SK-MEL-5 (cell line): ENCODE measurements around the gene POLR2F. TPM values are rescaled to one million over a fixed set of nuclear protein-coding genes. Genes with fewer than 3 reads are reported as not detected.
A peak's percentile ranks its signal among the peaks of the same experiment; 100 is the strongest.
"Not testable (repeated sequence)": the region's sequence is repeated elsewhere in the genome, so short reads cannot be mapped to it uniquely, and the experiment has no call there.

Source experiments
- DNase-seq: peaks from one replicate; pipeline ENCODE4 v3.0.0-alpha.2; 2016; ENCODE audit warnings: low read depth, low spot score
- in situ Hi-C: cut with HindIII; loops from 2 replicates; pipeline ENCODE4 v1.10.0; 2016; ENCODE audit warnings: low sequenced_read_pairs, high pct_unique_total_duplicates, low pct_unique_long_range_greater_than_20kb
- total RNA-seq: library from RNA; depleted of rRNA; stranded (reverse); fragments of >200 nt; shearing (Covaris generic); gene quantifications from 2 replicates; pipeline ENCODE4 v1.2.3, GENCODE V29; 2014

POLR2F gene
- total RNA-seq, 1 experiment from 2014 or later = 260 TPM

DNA sequence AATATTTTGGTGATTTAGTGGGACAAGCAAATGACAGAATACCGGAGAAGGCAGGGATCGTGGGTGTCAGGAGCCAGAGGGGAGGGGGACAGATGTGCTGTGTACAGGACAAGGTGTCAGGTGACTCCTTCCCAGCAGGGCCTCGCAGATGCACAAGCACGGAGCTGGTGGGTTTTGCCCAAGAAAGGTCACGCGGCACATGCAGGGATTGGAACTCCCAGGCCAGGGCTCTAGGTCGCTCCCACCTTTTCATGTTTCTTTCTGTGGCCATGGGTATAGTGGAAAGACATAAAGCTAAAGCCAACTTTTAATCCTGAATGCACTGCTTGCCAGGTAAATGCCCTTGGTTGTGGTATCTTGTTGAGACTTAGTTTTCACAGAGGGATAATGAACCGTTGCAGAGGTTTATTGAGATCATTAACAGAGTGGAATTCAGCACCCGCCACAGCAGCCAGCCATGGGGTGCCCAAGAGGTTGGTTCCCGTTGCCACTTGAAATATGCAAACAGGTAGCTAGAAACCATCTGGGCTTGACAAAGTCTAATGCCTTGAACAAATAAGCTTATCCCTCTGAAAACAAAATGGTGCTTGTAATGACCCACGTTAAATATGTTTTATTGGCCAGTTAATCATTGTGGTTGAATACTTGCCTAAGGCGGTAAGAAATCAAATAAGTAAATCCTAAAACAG is 10.2 kb upstream of the POLR2F start:
- in situ Hi-C loops = no loop called here
- no peak for DNase-seq

GRCh38 chr22:37943825-37944198 is 9.7 kb upstream of the POLR2F start:
- in situ Hi-C loops = no loop called here
- no peak for DNase-seq

DNA sequence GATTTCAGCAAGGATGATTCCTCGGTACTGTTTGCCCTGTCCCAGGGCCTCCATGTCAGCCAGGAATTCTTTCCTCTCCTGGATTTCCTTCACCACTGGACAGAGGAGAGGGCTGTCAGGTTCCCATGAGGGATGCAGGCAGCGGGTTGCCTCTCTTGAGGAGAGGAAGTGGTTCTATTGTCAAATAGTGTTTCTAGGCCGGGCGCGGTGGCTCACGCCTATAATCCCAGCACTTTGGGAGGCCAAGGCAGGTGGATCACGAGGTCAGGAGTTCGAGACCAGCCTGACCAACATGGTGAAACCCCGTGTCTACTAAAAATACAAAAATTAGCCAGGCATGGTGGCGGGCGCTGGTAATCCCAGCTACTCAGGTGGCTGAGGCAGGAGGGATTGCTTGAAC is 9.1 kb upstream of the POLR2F start:
- in situ Hi-C loops, DNase-seq: not testable (repeated sequence)

GRCh38 chr22:37947142-37947795 is 6.2 kb upstream of the POLR2F start:
- DNase-seq, in situ Hi-C loops: not testable (repeated sequence)

- in situ Hi-C loops = no loop called here
- DNase-seq = peak; percentile 86
Measured at GRCh38 chr22:37951305-37951704, 2.2 kb upstream of the POLR2F start.

- in situ Hi-C loops, DNase-seq: not testable (repeated sequence)
Measured at GRCh38 chr22:37952629-37953028, 870 bp upstream of the POLR2F start.

- DNase-seq = no peak
- in situ Hi-C loops = no loop called here
Measured at GRCh38 chr22:37953062-37953436, 450 bp upstream of the POLR2F start.

- DNase-seq = no peak
- in situ Hi-C loops = no loop called here
Measured at GRCh38 chr22:37954686-37955085, 1.2 kb downstream of the POLR2F start.

DNA sequence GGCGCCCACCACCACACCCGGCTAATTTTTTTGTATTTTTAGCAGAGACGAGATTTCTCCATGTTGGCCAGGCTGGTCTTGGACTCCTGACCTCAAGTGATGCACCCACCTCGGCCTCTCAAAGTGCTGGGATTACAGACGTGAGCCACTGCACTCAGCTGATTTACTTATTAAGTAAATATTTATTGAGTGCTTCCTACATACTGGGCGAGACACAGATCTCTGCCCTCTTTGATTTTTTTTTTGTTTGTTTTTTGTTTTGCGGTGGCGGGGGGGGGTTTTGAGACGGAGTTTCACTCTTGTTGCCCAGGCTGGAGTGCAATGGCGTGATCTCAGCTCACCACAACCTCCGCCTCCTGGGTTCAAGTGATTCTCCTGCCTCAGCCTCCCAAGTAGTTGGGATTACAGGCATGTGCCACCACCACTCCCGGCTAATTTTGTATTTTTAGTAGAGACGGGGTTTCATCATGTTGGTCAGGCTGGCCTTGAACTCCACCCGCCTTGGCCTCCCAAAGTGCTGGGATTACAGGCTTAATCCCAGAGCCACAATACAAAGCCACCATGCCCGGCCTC is 2.4 kb downstream of the POLR2F start:
- in situ Hi-C loops, DNase-seq: not testable (repeated sequence)

- in situ Hi-C loops = no loop called here
- DNase-seq = no peak
Measured at GRCh38 chr22:37957232-37957631, 3.7 kb downstream of the POLR2F start.

- in situ Hi-C loops = no loop called here
- no peak for DNase-seq
Measured at GRCh38 chr22:37959231-37959825, 5.8 kb downstream of the POLR2F start.

GRCh38 chr22:37961062-37961461 is 7.6 kb downstream of the POLR2F start:
- DNase-seq = no peak
- in situ Hi-C loops = no loop called here

DNA sequence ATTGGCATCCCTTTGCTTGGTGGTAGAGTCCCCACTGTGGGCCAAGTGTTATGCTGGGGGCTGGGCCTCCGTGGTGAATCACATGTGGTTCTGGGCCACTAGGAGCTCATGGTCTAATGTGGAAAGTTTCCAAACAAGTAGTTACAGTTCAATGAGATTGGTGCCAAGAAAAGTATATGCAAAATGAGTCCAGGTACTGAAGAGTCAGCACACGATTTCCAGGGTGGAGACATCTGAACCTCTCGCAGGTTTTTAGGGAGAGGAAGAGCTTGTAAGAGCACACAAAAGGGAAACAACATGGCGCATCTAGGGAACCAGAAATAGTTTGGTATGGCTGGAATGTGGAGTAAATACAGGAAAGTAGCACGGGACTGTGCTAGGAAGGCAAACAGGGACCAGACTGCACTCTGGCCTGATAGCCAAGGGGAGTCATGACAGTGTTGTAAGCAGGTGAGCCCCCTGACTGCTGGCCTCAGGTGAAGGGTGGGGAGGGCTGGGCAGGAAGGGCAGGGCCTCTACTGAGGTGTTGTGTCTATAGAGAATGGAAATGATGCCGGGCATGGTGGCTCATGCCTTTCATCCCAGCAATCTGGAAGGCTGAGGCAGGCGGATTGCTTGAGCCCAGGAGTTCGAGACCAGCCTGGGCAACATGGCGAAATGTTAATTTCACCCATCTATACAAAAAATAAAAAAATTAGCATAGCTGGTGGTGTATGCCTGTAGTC is 12.6 kb downstream of the POLR2F start:
- DNase-seq = no peak
- in situ Hi-C loops = no loop called here

DNA sequence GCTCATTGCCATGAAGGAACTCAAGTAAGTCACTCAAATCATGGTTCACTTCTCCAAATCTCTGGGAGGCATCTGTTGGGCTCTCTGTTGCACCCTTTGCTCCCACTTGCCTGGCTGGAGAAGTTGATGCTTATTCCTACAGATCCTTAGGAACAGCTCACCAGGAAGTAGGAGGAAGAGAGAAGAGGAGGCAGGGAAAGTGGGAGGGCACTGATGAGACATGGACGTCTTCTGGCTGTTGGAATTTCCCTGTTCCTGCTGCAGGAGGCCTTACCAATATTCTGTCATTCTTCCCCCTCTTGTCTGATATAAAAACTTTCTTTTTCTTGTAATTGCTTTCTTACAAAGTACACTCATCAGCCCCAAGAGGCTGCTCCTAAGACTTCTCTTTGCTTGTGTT is 13.6 kb downstream of the POLR2F start:
- in situ Hi-C loops = no loop called here
- DNase-seq = no peak

DNA sequence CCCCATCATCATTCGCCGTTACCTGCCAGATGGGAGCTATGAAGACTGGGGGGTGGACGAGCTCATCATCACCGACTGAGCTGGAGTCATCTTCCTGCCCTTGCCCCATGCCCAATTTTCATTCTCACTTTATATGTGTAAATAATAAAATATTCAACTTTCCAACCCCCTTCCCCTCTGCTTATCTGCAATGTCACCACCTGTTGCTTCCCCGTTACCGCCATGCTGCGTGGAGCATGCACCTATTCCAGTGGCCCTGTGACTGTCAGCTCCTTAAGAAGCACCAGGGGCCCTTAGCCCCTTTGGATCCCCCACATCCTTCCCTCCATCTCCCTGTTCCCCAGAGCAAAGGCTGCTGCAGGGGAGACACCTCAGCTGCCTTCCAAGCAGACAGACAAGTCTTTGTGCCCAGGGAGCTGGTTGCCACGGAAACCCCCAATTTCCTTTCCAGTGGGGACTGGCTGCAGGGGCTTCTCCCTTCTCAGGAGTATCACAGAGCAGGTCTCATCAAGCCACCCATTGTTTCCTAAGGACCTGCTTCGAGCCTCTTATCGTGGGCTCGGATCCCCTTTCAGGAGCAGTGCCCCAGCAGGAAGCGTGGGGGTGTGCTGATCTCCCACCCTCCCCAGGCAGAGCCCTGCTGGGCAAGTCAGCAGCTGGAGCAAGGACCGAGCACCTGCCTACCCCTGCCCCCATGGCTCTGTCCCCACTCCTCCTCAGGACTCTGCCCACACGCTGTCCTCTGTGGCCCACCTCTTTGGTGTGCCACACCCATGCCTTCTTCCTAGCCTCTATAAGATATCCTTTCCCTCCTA is 14.3 kb downstream of the POLR2F start:
- in situ Hi-C loops = no loop called here
- DNase-seq = peak; percentile 78

GRCh38 chr22:37968452-37969251 is 15.2 kb downstream of the POLR2F start:
- in situ Hi-C loops = no loop called here
- peak; percentile 64 for DNase-seq

GRCh38 chr22:37970864-37971263 is 17.4 kb downstream of the POLR2F start:
- DNase-seq = peak; percentile 58
- in situ Hi-C loops = no loop called here
